ENCODE data around the gene SETD2.
A peak's percentile ranks its signal among the peaks of the same experiment; 100 is the strongest.

GRCh38 chr3:47002171-47003055, 161.5 kb downstream of the SETD2 start:
- TF ChIP-seq YY1 (IDR thresholded peaks at IDR 0.05; ENCODE audit: low read depth) (no peak), CTCF (IDR thresholded peaks at IDR 0.05) (0 out of 2 replicates have a peak, but pooled peaks have one; percentile 12), POLR2AphosphoS5 (IDR thresholded peaks at IDR 0.05; ENCODE audit: low read depth, low read length) (no peak), USF2 (IDR thresholded peaks at IDR 0.05; ENCODE audit: borderline replicate concordance, low read depth, low read length) (no peak), FOXM1 (IDR thresholded peaks at IDR 0.05; ENCODE audit: low read depth) (no peak), SIN3A (IDR thresholded peaks at IDR 0.05; ENCODE audit: borderline replicate concordance, low read depth, low read length) (no peak), USF1 (IDR thresholded peaks at IDR 0.05; ENCODE audit: borderline replicate concordance, low read depth) (no peak), MXI1 (IDR thresholded peaks at IDR 0.05; ENCODE audit: low read depth, low read length) (no peak), MEF2A (IDR thresholded peaks at IDR 0.05; ENCODE audit: borderline replicate concordance, low read depth) (no peak)
